Karpas-422 (cell line): ENCODE data around the gene FHL2. TPM values are rescaled to one million over a fixed set of nuclear protein-coding genes. Genes with fewer than 3 reads are reported as not detected.
A peak's percentile ranks its signal among the peaks of the same experiment; 100 is the strongest.

Experiments
- DNase-seq: peaks from one replicate; pipeline ENCODE4 v3.0.0-alpha.2; 2015
- H2AFZ ChIP-seq: fragments of 200-600 bp; sonication (generic); 2 replicates; pipeline ENCODE4 v1.6.1; 2014; ENCODE audit warnings: antibody characterized with exemption, low read length, mixed read lengths
- H3K27ac ChIP-seq: fragments of 200-600 bp; sonication (generic); 2 replicates; pipeline ENCODE4 v1.5.1; 2014; ENCODE audit warnings: mild to moderate bottlenecking, low read length, moderate library complexity
- H3K27me3 ChIP-seq: fragments of 200-600 bp; sonication (generic); 2 replicates; pipeline ENCODE4 v1.6.1; 2014; ENCODE audit warnings: low read length, mixed read lengths
- H3K36me3 ChIP-seq: fragments of 200-600 bp; sonication (generic); 2 replicates; pipeline ENCODE4 v1.6.1; 2014; ENCODE audit warnings: low read length, mixed read lengths; ENCODE audit not compliant: insufficient read depth
- H3K4me1 ChIP-seq: fragments of 200-600 bp; sonication (generic); 2 replicates; pipeline ENCODE4 v1.6.1; 2014; ENCODE audit warnings: mild to moderate bottlenecking, low read length, mixed read lengths
- H3K4me2 ChIP-seq: fragments of 200-600 bp; sonication (generic); 2 replicates; pipeline ENCODE4 v1.6.1; 2014; ENCODE audit warnings: low read length, low read depth, mild to moderate bottlenecking; ENCODE audit not compliant: poor library complexity, severe bottlenecking
- H3K4me3 ChIP-seq: fragments of 200-600 bp; sonication (generic); 2 replicates; pipeline ENCODE4 v1.5.1; 2014; ENCODE audit warnings: mild to moderate bottlenecking, antibody characterized with exemption, low read length, mixed read lengths
- H3K79me2 ChIP-seq: fragments of 200-600 bp; sonication (generic); 2 replicates; pipeline ENCODE4 v1.6.1; 2014; ENCODE audit warnings: mild to moderate bottlenecking, low read length, mixed read lengths
- H3K9ac ChIP-seq: fragments of 200-600 bp; sonication (generic); 2 replicates; pipeline ENCODE4 v1.6.0; 2014; ENCODE audit warnings: low read length
- H3K9me2 ChIP-seq: fragments of 200-600 bp; sonication (generic), shearing (Covaris generic); replicated peaks from 2 replicates; pipeline ENCODE4 v1.6.0; 2014; ENCODE audit warnings: mild to moderate bottlenecking, low read length, moderate library complexity; ENCODE audit not compliant: insufficient read depth
- H3K9me3 ChIP-seq: fragments of 300-700, 200-600 bp; sonication (generic); 2 replicates; pipeline ENCODE4 v1.6.1; 2014; ENCODE audit warnings: low read length, mixed read lengths
- H4K20me1 ChIP-seq: fragments of 200-600 bp; sonication (generic); 2 replicates; pipeline ENCODE4 v1.6.1; 2014; ENCODE audit warnings: mild to moderate bottlenecking, antibody characterized with exemption, low read length, low read depth; ENCODE audit not compliant: insufficient read depth
- total RNA-seq: library from RNA; depleted of rRNA; stranded (reverse); fragments of >200 nt; shearing (Covaris generic); gene quantifications from 2 replicates; pipeline ENCODE4 v1.2.3, GENCODE V29; 2014; ENCODE audit warnings: low replicate concordance

FHL2 gene
- total RNA-seq, 1 experiment from 2014 or later, result 0.26 TPM

DNA sequence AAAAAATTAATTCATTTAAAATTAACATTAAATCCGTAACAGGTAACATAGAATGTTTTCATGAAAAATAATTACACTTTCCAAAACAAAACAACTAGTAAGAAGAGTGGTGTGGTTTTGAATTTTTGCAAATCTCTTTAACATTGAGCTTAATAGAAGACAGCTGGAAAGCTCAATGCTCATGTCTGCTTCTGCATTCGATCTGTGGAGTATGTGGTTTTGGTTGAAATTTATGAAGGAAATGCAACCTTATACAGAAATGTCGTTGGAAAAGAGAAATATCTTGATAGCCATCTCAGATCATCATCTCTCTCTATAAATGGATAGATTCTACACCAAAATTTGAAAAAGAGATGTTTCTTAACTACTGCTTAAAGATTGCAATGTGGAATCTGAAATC is 17.3 kb upstream of the FHL2 start:
- Histone ChIP-seq H3K27ac (no peak overlapping the region), H3K79me2 (no peaks in the 10 kb centered on the region), H3K9ac (no peak overlapping the region), H3K9me3 (no peaks in the 10 kb centered on the region), H3K4me2 (no peak overlapping the region), H4K20me1 (no peaks in the 10 kb centered on the region), H3K4me3 (no peak overlapping the region), H3K9me2 (no peaks in the 10 kb centered on the region), H3K36me3 (no peaks in the 10 kb centered on the region), H3K4me1 (peaks cover 8% of the 10 kb centered on the region), H3K27me3 (no peaks in the 10 kb centered on the region), H2AFZ (no peak overlapping the region)
- no peak for DNase-seq

DNA sequence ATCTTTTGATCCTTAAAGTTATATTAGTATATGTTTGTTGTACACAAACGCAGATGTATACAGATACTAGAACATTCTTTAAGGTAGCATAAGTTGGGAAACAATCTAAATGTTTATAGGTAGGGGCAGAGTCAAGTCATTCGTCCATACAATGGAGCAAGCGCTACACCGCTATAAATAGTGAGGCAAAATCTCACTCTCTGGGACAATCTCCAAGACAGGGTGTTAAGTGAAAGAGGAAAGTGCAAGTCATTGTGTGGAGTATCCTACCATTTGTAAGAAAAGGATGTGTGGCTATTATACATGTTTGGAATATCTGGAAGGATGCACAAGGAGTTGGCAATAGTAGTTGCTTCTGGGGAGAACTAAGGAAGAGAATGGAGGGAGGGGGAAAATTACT is 16.2 kb upstream of the FHL2 start:
- H3K9me2 ChIP-seq, result no peaks in the 10 kb centered on the region
- no peak for DNase-seq
- H4K20me1 ChIP-seq, result no peaks in the 10 kb centered on the region
- H3K9me3 ChIP-seq, result no peaks in the 10 kb centered on the region
- no peak overlapping the region for H3K4me2 ChIP-seq
- no peaks in the 10 kb centered on the region for H3K27me3 ChIP-seq
- H3K4me3 ChIP-seq, result no peak overlapping the region
- H3K27ac ChIP-seq, result no peak overlapping the region
- no peaks in the 10 kb centered on the region for H3K79me2 ChIP-seq
- no peaks in the 10 kb centered on the region for H3K36me3 ChIP-seq
- H3K4me1 ChIP-seq, result peaks cover 8% of the 10 kb centered on the region
- H2AFZ ChIP-seq, result no peak overlapping the region
- no peak overlapping the region for H3K9ac ChIP-seq

DNA sequence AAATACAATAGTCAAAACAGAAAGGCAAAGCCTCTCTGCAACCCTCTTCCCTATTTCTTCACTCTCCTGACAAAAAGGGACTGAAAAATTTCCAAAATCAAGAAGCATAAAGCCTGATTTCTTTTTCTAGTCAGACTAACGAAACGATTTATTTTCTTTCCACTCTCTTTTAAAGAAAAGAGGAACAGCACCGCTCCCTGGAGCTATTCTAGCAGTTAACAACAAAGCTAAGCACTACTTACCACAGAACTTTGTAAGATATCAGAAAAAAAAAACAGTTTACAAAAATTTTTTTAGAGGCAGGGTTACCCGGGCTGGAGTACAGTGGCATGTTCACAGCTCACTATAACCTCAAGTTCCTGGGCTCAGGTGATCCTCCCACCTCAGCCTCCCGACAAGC is 14.4 kb upstream of the FHL2 start:
- Histone ChIP-seq H3K4me3 (no peak overlapping the region), H3K27ac (no peak overlapping the region), H3K9me2 (no peaks in the 10 kb centered on the region), H3K27me3 (no peaks in the 10 kb centered on the region), H4K20me1 (no peaks in the 10 kb centered on the region), H3K9me3 (no peaks in the 10 kb centered on the region), H3K36me3 (no peaks in the 10 kb centered on the region), H2AFZ (peak overlapping the region; percentile 80; the same call in 1 of the 2 replicates), H3K79me2 (no peaks in the 10 kb centered on the region), H3K9ac (no peak overlapping the region), H3K4me1 (peaks cover 8% of the 10 kb centered on the region), H3K4me2 (peak overlapping the region; percentile 24)
- DNase-seq, result no peak

DNA sequence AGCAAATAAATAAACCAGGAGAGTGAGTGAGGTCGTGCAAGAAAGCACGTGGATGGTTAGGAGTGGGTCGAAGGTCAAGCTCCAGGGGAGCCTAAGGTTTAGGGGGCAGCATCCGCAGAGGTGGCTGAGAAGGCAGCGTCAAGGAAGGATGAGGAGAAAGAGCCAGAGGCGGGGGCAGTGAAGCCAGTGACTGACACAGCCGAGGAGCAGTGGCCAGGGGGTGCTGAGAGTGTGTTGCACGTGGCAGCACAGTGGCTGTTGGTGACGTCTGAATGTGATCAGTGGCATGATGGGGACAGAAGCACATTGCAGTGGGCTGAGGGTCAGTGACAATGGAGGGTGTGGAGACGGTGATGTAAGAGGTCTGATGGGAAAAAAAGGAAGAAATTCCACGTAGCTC is 13.7 kb upstream of the FHL2 start:
- H3K36me3 ChIP-seq, result no peaks in the 10 kb centered on the region
- H3K4me3 ChIP-seq, result no peak overlapping the region
- H3K9ac ChIP-seq, result no peak overlapping the region
- H4K20me1 ChIP-seq, result no peaks in the 10 kb centered on the region
- no peaks in the 10 kb centered on the region for H3K9me2 ChIP-seq
- H2AFZ ChIP-seq, result peak overlapping the region; percentile 80; the same call in 1 of the 2 replicates
- H3K4me2 ChIP-seq, result peak overlapping the region; percentile 24
- H3K27ac ChIP-seq, result no peak overlapping the region
- no peaks in the 10 kb centered on the region for H3K79me2 ChIP-seq
- no peak for DNase-seq
- peaks cover 8% of the 10 kb centered on the region for H3K4me1 ChIP-seq
- no peaks in the 10 kb centered on the region for H3K9me3 ChIP-seq
- no peaks in the 10 kb centered on the region for H3K27me3 ChIP-seq

DNA sequence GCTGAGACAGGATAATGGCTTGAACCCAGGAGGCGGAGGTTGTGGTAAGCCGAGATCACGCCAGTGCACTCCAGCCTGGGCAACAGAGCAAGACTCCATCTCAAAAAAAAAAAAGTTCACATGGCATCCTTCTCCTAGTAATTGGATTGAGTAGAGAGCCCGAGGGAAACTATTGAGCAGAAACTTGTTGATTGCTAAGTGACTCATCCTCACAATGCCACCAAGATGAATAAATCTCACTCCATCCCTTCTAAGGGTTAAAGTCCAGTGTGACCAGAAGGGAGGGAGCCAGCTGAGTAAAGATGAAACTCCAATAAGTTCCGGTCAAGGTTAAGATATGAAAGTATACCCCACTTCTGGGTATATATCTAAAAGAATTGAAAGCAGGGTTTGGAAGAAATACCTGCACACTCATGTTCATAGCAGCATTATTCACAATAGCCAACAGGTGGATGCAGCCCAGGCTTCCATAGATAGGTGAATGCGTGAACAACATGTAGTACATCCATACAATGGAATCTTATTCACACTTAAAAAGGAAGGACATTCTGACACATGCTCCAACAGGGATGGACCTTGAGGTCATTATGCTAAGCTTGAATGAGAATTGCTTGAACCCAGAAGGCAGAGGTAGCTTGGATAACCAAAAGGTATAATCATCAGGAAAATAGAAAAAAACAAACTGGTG is 13.0 kb upstream of the FHL2 start:
- no peak overlapping the region for H2AFZ ChIP-seq
- no peak for DNase-seq
- no peak overlapping the region for H3K9ac ChIP-seq
- no peaks in the 10 kb centered on the region for H3K79me2 ChIP-seq
- no peak overlapping the region for H3K4me3 ChIP-seq
- H3K9me3 ChIP-seq, result no peaks in the 10 kb centered on the region
- no peaks in the 10 kb centered on the region for H3K27me3 ChIP-seq
- peaks cover 8% of the 10 kb centered on the region for H3K4me1 ChIP-seq
- H3K36me3 ChIP-seq, result no peaks in the 10 kb centered on the region
- H3K9me2 ChIP-seq, result no peaks in the 10 kb centered on the region
- H4K20me1 ChIP-seq, result no peaks in the 10 kb centered on the region
- no peak overlapping the region for H3K4me2 ChIP-seq
- H3K27ac ChIP-seq, result no peak overlapping the region

DNA sequence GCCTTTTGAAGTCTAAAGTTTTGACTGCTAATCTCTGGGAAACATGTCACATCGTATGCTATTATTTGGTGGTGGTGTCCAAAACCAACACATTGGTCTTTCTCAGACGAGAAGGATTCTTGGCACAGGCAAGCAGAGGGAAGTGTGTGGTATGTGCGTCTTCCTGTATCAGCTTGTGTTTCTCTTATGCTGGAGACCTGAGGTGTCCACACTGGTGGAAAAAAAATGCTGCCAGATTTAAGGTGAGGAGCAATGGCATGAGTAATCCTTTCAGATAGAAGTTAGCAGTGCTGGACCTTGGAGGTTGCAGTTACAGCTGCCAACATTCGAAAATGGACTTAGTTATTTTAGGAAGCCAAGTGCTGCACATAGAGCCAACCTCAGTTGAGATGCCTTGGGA is 11.7 kb upstream of the FHL2 start:
- Histone ChIP-seq H3K27me3 (no peaks in the 10 kb centered on the region), H3K36me3 (no peaks in the 10 kb centered on the region)

DNA sequence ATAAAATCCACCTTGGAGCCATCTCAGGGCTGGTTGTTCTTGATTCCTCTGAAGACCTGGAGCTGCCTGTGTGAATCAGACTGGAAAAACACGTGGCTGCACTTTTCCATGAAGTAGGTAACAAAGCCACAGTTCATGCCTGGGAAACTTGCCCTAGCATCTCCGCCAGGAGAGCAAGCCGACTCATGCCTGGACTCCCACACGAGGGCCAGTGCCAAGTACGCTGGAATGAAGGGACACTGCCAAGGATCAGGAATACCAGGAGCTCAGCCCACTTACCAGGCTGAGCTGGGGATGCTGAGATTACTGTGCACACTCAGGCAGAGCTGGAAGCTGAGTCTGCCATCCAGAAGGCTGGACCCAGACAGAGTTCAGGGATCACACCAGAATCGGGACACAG is 10.9 kb upstream of the FHL2 start:
- Histone ChIP-seq H3K27ac (no peak overlapping the region), H3K36me3 (no peaks in the 10 kb centered on the region), H3K4me1 (peaks cover 8% of the 10 kb centered on the region), H3K79me2 (no peaks in the 10 kb centered on the region), H3K27me3 (no peaks in the 10 kb centered on the region), H3K9me2 (no peaks in the 10 kb centered on the region), H4K20me1 (no peaks in the 10 kb centered on the region), H3K4me3 (no peak overlapping the region), H3K9me3 (no peaks in the 10 kb centered on the region), H3K9ac (no peak overlapping the region), H2AFZ (no peak overlapping the region), H3K4me2 (no peak overlapping the region)
- DNase-seq, result no peak

More for the DNA sequence above, 11.7 kb upstream of the FHL2 start:
- peaks cover 8% of the 10 kb centered on the region for H3K4me1 ChIP-seq
- no peak for DNase-seq
- no peak overlapping the region for H2AFZ ChIP-seq
- no peak overlapping the region for H3K4me3 ChIP-seq
- H3K4me2 ChIP-seq, result no peak overlapping the region
- no peaks in the 10 kb centered on the region for H3K9me2 ChIP-seq
- no peaks in the 10 kb centered on the region for H3K9me3 ChIP-seq
- no peak overlapping the region for H3K27ac ChIP-seq
- H3K9ac ChIP-seq, result no peak overlapping the region
- H3K79me2 ChIP-seq, result no peaks in the 10 kb centered on the region
- H4K20me1 ChIP-seq, result no peaks in the 10 kb centered on the region

DNA sequence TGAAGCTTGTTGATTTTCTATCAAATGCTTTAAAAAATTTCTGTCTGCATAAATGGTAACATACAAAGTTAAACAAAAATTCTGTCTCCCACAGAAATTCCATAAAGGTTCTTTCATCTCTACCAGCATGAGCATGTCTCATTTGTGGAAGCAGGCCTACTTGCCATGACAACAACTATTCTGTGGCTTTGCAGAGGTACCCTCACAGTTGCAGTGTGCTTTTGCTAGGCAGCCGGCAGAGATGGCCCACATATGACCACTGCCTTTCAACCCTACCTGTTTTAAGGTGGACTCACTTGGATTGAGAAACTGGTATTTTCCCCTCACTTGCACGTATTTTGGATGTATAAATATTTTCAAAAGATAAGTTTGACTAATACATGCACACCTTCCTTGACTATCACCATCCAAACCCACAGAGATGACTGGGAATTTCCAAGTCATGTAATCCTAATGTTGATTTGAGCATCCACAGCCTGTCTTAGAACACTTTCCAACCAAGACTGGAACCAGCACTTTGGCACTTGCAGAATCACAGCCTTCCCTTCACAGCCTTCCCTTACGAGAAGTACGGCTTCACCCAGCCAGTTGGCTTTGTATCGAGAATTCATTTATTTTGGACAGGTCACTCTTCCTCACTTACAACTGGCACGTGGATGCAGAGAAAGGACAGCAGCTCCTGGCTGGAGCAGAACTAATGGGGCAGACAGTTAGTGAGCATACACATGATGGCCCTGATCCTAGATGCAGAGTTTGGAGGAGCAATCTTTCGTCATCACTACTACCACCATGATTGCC is 9.3 kb upstream of the FHL2 start:
- H4K20me1 ChIP-seq, result no peaks in the 10 kb centered on the region
- no peak overlapping the region for H3K27ac ChIP-seq
- H3K4me1 ChIP-seq, result peaks cover 7% of the 10 kb centered on the region
- H3K79me2 ChIP-seq, result no peaks in the 10 kb centered on the region
- H2AFZ ChIP-seq, result no peak overlapping the region
- no peak overlapping the region for H3K4me2 ChIP-seq
- no peaks in the 10 kb centered on the region for H3K27me3 ChIP-seq
- no peak overlapping the region for H3K4me3 ChIP-seq
- H3K9me3 ChIP-seq, result no peaks in the 10 kb centered on the region
- H3K36me3 ChIP-seq, result no peaks in the 10 kb centered on the region
- H3K9ac ChIP-seq, result no peak overlapping the region
- H3K9me2 ChIP-seq, result no peaks in the 10 kb centered on the region
- DNase-seq, result no peak
